Measurements from ENCODE around the gene HENMT1. TPM values are rescaled to one million over a fixed set of nuclear protein-coding genes. Genes with fewer than 3 reads are reported as not detected.

The HENMT1 gene
- total and polyA plus RNA-seq, 2 experiments from 2014 or later, result 3.8 to 4.7 TPM

- no peak for TF ChIP-seq EZH2 (IDR thresholded peaks at IDR 0.05; ENCODE audit: borderline replicate concordance)
- no peak for TF ChIP-seq CTCF (IDR thresholded peaks at IDR 0.05; ENCODE audit: poor library complexity)
- no peak for TF ChIP-seq EZH2phosphoT487 (IDR thresholded peaks at IDR 0.05; ENCODE audit: low read depth, severe bottlenecking, unreplicated experiment)
- no peaks in the 10 kb centered on the region for H4K20me1 ChIP-seq (ENCODE audit: insufficient read depth, poor library complexity, severe bottlenecking)
- H3K27me3 ChIP-seq, result no peaks in the 10 kb centered on the region
- H3K36me3 ChIP-seq (replicated peaks; ENCODE audit: insufficient read depth, low read depth), result no peaks in the 10 kb centered on the region
- no peaks in the 10 kb centered on the region for H3K4me1 ChIP-seq (ENCODE audit: insufficient read depth)
- 86% methylated on average over 9 of the region's 9 CpGs for WGBS (ENCODE audit: low lambda C conversion rate, missing lambda C conversion rate)
- H3K79me2 ChIP-seq, result no peaks in the 10 kb centered on the region
- H2AFZ ChIP-seq, result no peak overlapping the region
- DNase-seq (ENCODE audit: low spot score), result no peak
- H3K4me3 ChIP-seq, result no peak overlapping the region
- no peak overlapping the region for H3K4me2 ChIP-seq
- H3K9me3 ChIP-seq (ENCODE audit: low read depth), result no peaks in the 10 kb centered on the region
- H3K27ac ChIP-seq, result no peak overlapping the region
- H3K9me2 ChIP-seq (replicated peaks; ENCODE audit: insufficient read depth), result no peaks in the 10 kb centered on the region
Measured at GRCh38 chr1:108639899-108640560, 20.9 kb downstream of the HENMT1 start.

DNA sequence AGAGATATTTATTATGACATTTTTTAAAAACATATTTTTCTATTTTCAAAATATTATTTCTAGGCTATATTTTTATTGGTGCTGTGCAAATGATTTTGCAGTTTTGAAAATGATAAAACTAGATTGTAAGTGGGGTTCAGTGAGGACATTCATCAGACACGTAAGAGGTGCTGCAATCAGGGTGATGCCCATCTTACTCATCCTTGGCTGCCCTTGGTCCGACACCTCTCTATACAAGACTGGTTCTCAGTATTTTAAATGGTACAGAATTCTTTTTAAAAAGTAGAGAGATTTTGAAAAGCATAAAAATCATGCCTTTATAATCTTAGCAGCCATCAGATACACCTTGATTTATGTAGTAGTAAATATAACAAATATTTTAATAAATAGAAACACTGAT lies 24.0 kb downstream of the HENMT1 start:
- no peak overlapping the region for H3K4me3 ChIP-seq
- no peaks in the 10 kb centered on the region for H3K9me3 ChIP-seq (ENCODE audit: low read depth)
- H3K27ac ChIP-seq, result no peak overlapping the region
- no peaks in the 10 kb centered on the region for H3K27me3 ChIP-seq
- TF ChIP-seq EZH2phosphoT487 (IDR thresholded peaks at IDR 0.05; ENCODE audit: low read depth, severe bottlenecking, unreplicated experiment) (no peak), CTCF (IDR thresholded peaks at IDR 0.05; ENCODE audit: poor library complexity) (no peak), EZH2 (IDR thresholded peaks at IDR 0.05; ENCODE audit: borderline replicate concordance) (no peak)
- no peak overlapping the region for H2AFZ ChIP-seq
- no peaks in the 10 kb centered on the region for H3K9me2 ChIP-seq (replicated peaks; ENCODE audit: insufficient read depth)
- DNase-seq (ENCODE audit: low spot score), result no peak
- no peaks in the 10 kb centered on the region for H4K20me1 ChIP-seq (ENCODE audit: insufficient read depth, poor library complexity, severe bottlenecking)
- H3K4me1 ChIP-seq (ENCODE audit: insufficient read depth), result no peaks in the 10 kb centered on the region
- H3K4me2 ChIP-seq, result no peak overlapping the region
- WGBS (ENCODE audit: low lambda C conversion rate, missing lambda C conversion rate), result 100% methylated on average over 2 of the region's 2 CpGs
- H3K36me3 ChIP-seq (replicated peaks; ENCODE audit: insufficient read depth, low read depth), result no peaks in the 10 kb centered on the region
- H3K79me2 ChIP-seq, result no peaks in the 10 kb centered on the region

DNA sequence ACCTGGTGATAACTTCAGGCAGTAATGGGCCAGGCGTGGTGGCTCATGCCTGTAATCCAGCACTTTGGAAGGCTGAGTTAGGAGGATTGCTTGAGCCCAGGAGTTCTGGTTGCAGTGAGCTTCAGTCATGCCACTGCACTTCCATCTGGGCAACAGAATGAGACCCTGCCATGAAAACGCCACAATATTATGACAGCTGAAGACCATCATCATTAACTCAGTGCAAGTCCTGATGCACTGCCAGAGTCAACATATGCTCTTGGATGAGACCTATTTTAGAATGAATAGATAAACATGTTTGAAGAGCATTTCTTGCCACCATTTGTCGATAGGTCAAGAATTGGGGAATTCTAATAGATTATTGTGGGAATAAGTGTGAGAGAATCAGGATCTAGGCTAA lies 26.4 kb downstream of the HENMT1 start:
- Histone ChIP-seq H4K20me1 (ENCODE audit: insufficient read depth, poor library complexity, severe bottlenecking) (no peaks in the 10 kb centered on the region), H2AFZ (no peak overlapping the region), H3K4me1 (ENCODE audit: insufficient read depth) (no peaks in the 10 kb centered on the region), H3K4me2 (no peak overlapping the region), H3K9me3 (ENCODE audit: low read depth) (no peaks in the 10 kb centered on the region), H3K27ac (no peak overlapping the region), H3K4me3 (no peak overlapping the region), H3K27me3 (no peaks in the 10 kb centered on the region), H3K36me3 (replicated peaks; ENCODE audit: insufficient read depth, low read depth) (no peaks in the 10 kb centered on the region), H3K79me2 (no peaks in the 10 kb centered on the region), H3K9me2 (replicated peaks; ENCODE audit: insufficient read depth) (no peaks in the 10 kb centered on the region)
- WGBS (ENCODE audit: low lambda C conversion rate, missing lambda C conversion rate), result 98% methylated on average over 3 of the region's 3 CpGs
- no peak for TF ChIP-seq EZH2phosphoT487 (IDR thresholded peaks at IDR 0.05; ENCODE audit: low read depth, severe bottlenecking, unreplicated experiment)
- no peak for TF ChIP-seq EZH2 (IDR thresholded peaks at IDR 0.05; ENCODE audit: borderline replicate concordance)
- TF ChIP-seq CTCF (IDR thresholded peaks at IDR 0.05; ENCODE audit: poor library complexity), result no peak
- DNase-seq (ENCODE audit: low spot score), result no peak
